ENCODE data around the gene CERS3. TPM values are rescaled to one million over a fixed set of nuclear protein-coding genes. Genes with fewer than 3 reads are reported as not detected.

CERS3 gene
- total RNA-seq, result 0.08 TPM
- long read RNA-seq, result 0 reads

DNA sequence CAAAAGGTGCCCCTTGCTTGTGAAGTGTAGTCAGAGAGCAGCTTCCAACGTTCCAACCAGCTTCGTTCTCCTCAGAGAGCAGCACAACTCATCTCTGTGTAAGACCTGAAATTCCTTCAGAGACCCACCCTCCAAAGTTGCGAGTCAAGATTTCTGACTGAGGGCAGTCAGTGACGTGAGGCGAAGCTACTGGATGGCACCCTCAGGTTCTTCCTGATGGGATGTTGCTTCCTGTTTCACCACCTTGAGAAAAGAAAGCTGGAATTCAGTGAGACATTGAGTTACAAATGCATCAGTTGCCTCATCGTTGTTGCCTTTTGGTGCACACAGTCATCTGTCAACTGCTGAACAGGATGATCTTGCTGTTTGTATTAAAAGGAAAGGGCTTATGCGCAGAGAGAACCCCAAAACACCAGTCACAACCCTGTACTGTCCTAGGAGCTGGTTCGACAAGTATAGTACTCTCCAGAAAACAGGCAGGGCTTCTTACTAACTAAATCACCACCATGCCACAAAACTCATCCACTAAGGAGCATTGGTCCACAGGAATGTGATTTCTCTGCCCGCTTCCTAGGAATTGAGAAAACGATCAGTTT is at the start of gene CERS3:
Gene CERS3 (minus strand): TSS at position 118 of the 596 bp plus-strand sequence. CDS start 27,101 bp downstream, outside the sequence.
- Histone ChIP-seq H3K4me1 (peaks cover 7% of the 10 kb centered on the region), H3K9me3 (replicated peaks) (no peaks in the 10 kb centered on the region), H3K36me3 (no peaks in the 10 kb centered on the region), H3K4me3 (no peak within 1 kb of the TSS), H3K27ac (replicated peaks) (no peak within 1 kb of the TSS), H3K27me3 (ENCODE audit: low read depth) (peaks cover 34% of the 10 kb centered on the region)
- no peak for DNase-seq
- no peak for TF ChIP-seq CTCF (IDR thresholded peaks at IDR 0.05; ENCODE audit: borderline replicate concordance)
- intact Hi-C loops (cut with micrococcal nuclease), result no loop called here

DNA sequence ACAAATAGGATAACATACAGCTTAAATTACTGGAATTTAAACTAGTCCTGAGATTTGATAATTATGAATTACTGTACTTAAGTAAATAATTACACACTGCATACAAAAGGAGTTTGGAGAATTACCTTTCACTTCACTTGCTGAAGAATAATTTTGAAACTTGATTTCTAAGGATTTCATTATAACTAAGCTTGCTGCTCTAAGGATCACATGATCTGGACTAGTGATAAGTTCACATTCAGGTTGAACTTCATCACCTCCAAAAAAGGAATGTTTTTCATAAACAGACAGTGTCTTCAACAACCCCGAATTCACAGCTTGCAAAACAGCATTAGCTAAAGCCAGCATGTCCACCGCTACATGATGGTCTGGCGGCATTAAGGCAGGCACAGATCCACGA is 44.8 kb upstream of the CERS3 start:
- H3K27me3 ChIP-seq (ENCODE audit: low read depth), result no peaks in the 10 kb centered on the region
- no peaks in the 10 kb centered on the region for H3K9me3 ChIP-seq (replicated peaks)
- DNase-seq, result no peak
- no peak overlapping the region for H3K4me3 ChIP-seq
- no peak for TF ChIP-seq CTCF (IDR thresholded peaks at IDR 0.05; ENCODE audit: borderline replicate concordance)
- H3K4me1 ChIP-seq, result no peaks in the 10 kb centered on the region
- intact Hi-C loops (cut with micrococcal nuclease), result loop anchor here (5.0 kb wide), 1 partner anchor 221 kb away; no protein-coding TSS in a partner anchor
- no peak overlapping the region for H3K27ac ChIP-seq (replicated peaks)
- peaks cover 34% of the 10 kb centered on the region for H3K36me3 ChIP-seq

- intact Hi-C loops (cut with micrococcal nuclease), result loop anchor here (5.0 kb wide), 1 partner anchor 220 kb away; no protein-coding TSS in a partner anchor
- TF ChIP-seq CTCF (IDR thresholded peaks at IDR 0.05; ENCODE audit: borderline replicate concordance), result peak; percentile 71
- Histone ChIP-seq H3K36me3 (peaks cover 34% of the 10 kb centered on the region), H3K4me1 (no peaks in the 10 kb centered on the region), H3K27ac (replicated peaks) (no peak overlapping the region), H3K27me3 (ENCODE audit: low read depth) (no peaks in the 10 kb centered on the region), H3K4me3 (no peak overlapping the region), H3K9me3 (replicated peaks) (no peaks in the 10 kb centered on the region)
- no peak for DNase-seq
Observed at GRCh38 chr15:100572362-100572983, 43.7 kb upstream of the CERS3 start.

GRCh38 chr15:100571592-100572167 is 42.9 kb upstream of the CERS3 start:
- TF ChIP-seq CTCF (IDR thresholded peaks at IDR 0.05; ENCODE audit: borderline replicate concordance), result no peak
- DNase-seq, result no peak
- Histone ChIP-seq H3K27ac (replicated peaks) (no peak overlapping the region), H3K4me1 (no peaks in the 10 kb centered on the region), H3K4me3 (no peak overlapping the region), H3K27me3 (ENCODE audit: low read depth) (no peaks in the 10 kb centered on the region), H3K9me3 (replicated peaks) (no peaks in the 10 kb centered on the region), H3K36me3 (peaks cover 34% of the 10 kb centered on the region)
- intact Hi-C loops (cut with micrococcal nuclease), result loop anchor here (5.0 kb wide), 1 partner anchor 219 kb away; no protein-coding TSS in a partner anchor

DNA sequence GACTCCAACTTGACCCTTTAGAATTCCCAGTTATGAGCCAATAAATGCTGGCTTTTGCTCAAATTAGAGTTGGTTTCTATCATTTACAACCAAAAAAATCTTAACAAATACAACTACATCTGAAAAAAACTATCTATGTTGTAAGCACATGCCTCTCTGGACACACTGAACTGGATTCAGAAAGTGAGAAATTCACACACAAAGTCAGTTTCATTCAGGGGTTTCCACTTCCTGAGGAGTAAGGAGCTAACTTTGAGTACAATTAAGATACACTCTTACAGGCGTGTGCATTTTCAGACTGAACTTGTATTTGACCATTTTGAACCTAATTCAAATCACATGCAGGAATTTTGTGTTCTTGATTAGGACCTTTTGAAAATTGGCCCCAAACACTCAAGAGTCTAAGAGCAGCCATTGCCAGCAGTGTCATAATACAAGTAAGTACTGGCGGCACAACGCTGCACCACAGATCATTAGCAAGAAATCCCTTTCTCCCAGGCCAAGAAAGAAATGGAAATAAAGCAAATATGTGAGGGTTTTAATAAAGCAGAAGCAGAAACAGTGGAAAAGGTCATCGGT is 42.1 kb upstream of the CERS3 start:
- Histone ChIP-seq H3K27me3 (ENCODE audit: low read depth) (no peaks in the 10 kb centered on the region), H3K36me3 (peaks cover 34% of the 10 kb centered on the region), H3K27ac (replicated peaks) (no peak overlapping the region), H3K4me3 (no peak overlapping the region), H3K9me3 (replicated peaks) (no peaks in the 10 kb centered on the region), H3K4me1 (no peaks in the 10 kb centered on the region)
- no peak for DNase-seq
- intact Hi-C loops (cut with micrococcal nuclease), result loop anchor here (5.0 kb wide), 1 partner anchor 219 kb away; no protein-coding TSS in a partner anchor
- TF ChIP-seq CTCF (IDR thresholded peaks at IDR 0.05; ENCODE audit: borderline replicate concordance), result no peak
